SJCRH30 (cell line): ENCODE measurements around the gene ROR1. TPM values are rescaled to one million over a fixed set of nuclear protein-coding genes. Genes with fewer than 3 reads are reported as not detected.

Source experiments
- DNase-seq, 2 experiments: peaks; one replicate each; pipeline ENCODE4 v3.0.0-alpha.2; 2015 to 2020
- H3K27ac ChIP-seq: fragments of 250-450 bp; sonication (Bioruptor Pico); 2 replicates; pipeline ENCODE4 v1.5.1; 2020; ENCODE audit warnings: mild to moderate bottlenecking, moderate library complexity
- H3K27me3 ChIP-seq: fragments of 250-450 bp; sonication (Bioruptor Pico); 2 replicates; pipeline ENCODE4 v1.5.1; 2020; ENCODE audit warnings: mild to moderate bottlenecking, moderate library complexity
- H3K36me3 ChIP-seq: fragments of 250-450 bp; sonication (Bioruptor Pico); 2 replicates; pipeline ENCODE4 v1.5.1; 2020; ENCODE audit warnings: mild to moderate bottlenecking, moderate library complexity
- H3K4me1 ChIP-seq: fragments of 250-450 bp; sonication (Bioruptor Pico); 2 replicates; pipeline ENCODE4 v1.5.1; 2020; ENCODE audit warnings: mild to moderate bottlenecking, moderate library complexity
- H3K4me3 ChIP-seq: fragments of 250-450 bp; sonication (Bioruptor Pico); 2 replicates; pipeline ENCODE4 v1.5.1; 2020; ENCODE audit warnings: mild to moderate bottlenecking, moderate library complexity
- H3K9me3 ChIP-seq: fragments of 250-450 bp; sonication (Bioruptor Pico); replicated peaks from 2 replicates; pipeline ENCODE4 v1.5.1; 2020; ENCODE audit warnings: mild to moderate bottlenecking, moderate library complexity
- total RNA-seq: library from RNA; depleted of rRNA; stranded (reverse); fragments of >200 nt; shearing (Covaris generic); gene quantifications from 2 replicates; pipeline ENCODE4 v1.2.3, GENCODE V29; 2014

Gene ROR1
- total RNA-seq, 1 experiment from 2014 or later = 5.5 TPM

GRCh38 chr1:64121766-64122385, 348.1 kb downstream of the ROR1 start:
- Histone ChIP-seq H3K4me1 (no peaks in the 10 kb centered on the region), H3K27me3 (no peaks in the 10 kb centered on the region), H3K27ac (no peak overlapping the region), H3K9me3 (no peaks in the 10 kb centered on the region), H3K36me3 (no peaks in the 10 kb centered on the region), H3K4me3 (no peak overlapping the region)
- DNase-seq = no peak

- no peak overlapping the region for H3K4me3 ChIP-seq
- H3K4me1 ChIP-seq = no peaks in the 10 kb centered on the region
- DNase-seq = no peak
- H3K36me3 ChIP-seq = no peaks in the 10 kb centered on the region
- no peaks in the 10 kb centered on the region for H3K27me3 ChIP-seq
- no peak overlapping the region for H3K27ac ChIP-seq
- H3K9me3 ChIP-seq = no peaks in the 10 kb centered on the region
Observed at GRCh38 chr1:64122588-64122987, 348.8 kb downstream of the ROR1 start.

GRCh38 chr1:64124704-64125440, 351.1 kb downstream of the ROR1 start:
- no peak for DNase-seq
- no peak overlapping the region for H3K27ac ChIP-seq
- no peaks in the 10 kb centered on the region for H3K4me1 ChIP-seq
- no peaks in the 10 kb centered on the region for H3K27me3 ChIP-seq
- no peaks in the 10 kb centered on the region for H3K9me3 ChIP-seq
- H3K4me3 ChIP-seq = no peak overlapping the region
- no peaks in the 10 kb centered on the region for H3K36me3 ChIP-seq

GRCh38 chr1:64126581-64126980, 352.8 kb downstream of the ROR1 start:
- H3K4me1 ChIP-seq = no peaks in the 10 kb centered on the region
- DNase-seq = no peak
- no peaks in the 10 kb centered on the region for H3K36me3 ChIP-seq
- H3K27me3 ChIP-seq = no peaks in the 10 kb centered on the region
- no peaks in the 10 kb centered on the region for H3K9me3 ChIP-seq
- H3K4me3 ChIP-seq = no peak overlapping the region
- no peak overlapping the region for H3K27ac ChIP-seq

- Histone ChIP-seq H3K4me3 (no peak overlapping the region), H3K4me1 (no peaks in the 10 kb centered on the region), H3K27me3 (no peaks in the 10 kb centered on the region), H3K27ac (no peak overlapping the region), H3K9me3 (no peaks in the 10 kb centered on the region), H3K36me3 (no peaks in the 10 kb centered on the region)
- DNase-seq = no peak
Observed at GRCh38 chr1:64127297-64127696, 353.5 kb downstream of the ROR1 start.

- Histone ChIP-seq H3K27ac (no peak overlapping the region), H3K4me1 (no peaks in the 10 kb centered on the region), H3K9me3 (no peaks in the 10 kb centered on the region), H3K36me3 (no peaks in the 10 kb centered on the region), H3K27me3 (no peaks in the 10 kb centered on the region), H3K4me3 (no peak overlapping the region)
- no peak for DNase-seq
Observed at GRCh38 chr1:64129701-64130100, 355.9 kb downstream of the ROR1 start.

GRCh38 chr1:64131155-64131554, 357.3 kb downstream of the ROR1 start:
- H3K27me3 ChIP-seq = no peaks in the 10 kb centered on the region
- no peak overlapping the region for H3K4me3 ChIP-seq

GRCh38 chr1:64133036-64133435, 359.2 kb downstream of the ROR1 start:
- peaks cover 4% of the 10 kb centered on the region; the same call in 1 of the 2 replicates for H3K4me1 ChIP-seq
- H3K27ac ChIP-seq = no peak overlapping the region
- no peaks in the 10 kb centered on the region for H3K36me3 ChIP-seq
- no peak overlapping the region for H3K4me3 ChIP-seq
- DNase-seq = peak; percentile 6 to 18
- H3K9me3 ChIP-seq = no peaks in the 10 kb centered on the region
- no peaks in the 10 kb centered on the region for H3K27me3 ChIP-seq

More at GRCh38 chr1:64131155-64131554, 357.3 kb downstream of the ROR1 start:
- no peaks in the 10 kb centered on the region for H3K9me3 ChIP-seq
- DNase-seq = no peak
- H3K4me1 ChIP-seq = no peaks in the 10 kb centered on the region
- no peaks in the 10 kb centered on the region for H3K36me3 ChIP-seq
- no peak overlapping the region for H3K27ac ChIP-seq

GRCh38 chr1:64135462-64136223, 361.8 kb downstream of the ROR1 start:
- Histone ChIP-seq H3K36me3 (no peaks in the 10 kb centered on the region), H3K9me3 (no peaks in the 10 kb centered on the region), H3K4me1 (peaks cover 4% of the 10 kb centered on the region; the same call in 1 of the 2 replicates), H3K27me3 (no peaks in the 10 kb centered on the region), H3K27ac (no peak overlapping the region), H3K4me3 (no peak overlapping the region)
- DNase-seq = no peak

GRCh38 chr1:64136296-64136695, 362.5 kb downstream of the ROR1 start:
- Histone ChIP-seq H3K4me1 (peaks cover 4% of the 10 kb centered on the region; the same call in 1 of the 2 replicates), H3K27me3 (no peaks in the 10 kb centered on the region), H3K9me3 (no peaks in the 10 kb centered on the region), H3K4me3 (no peak overlapping the region), H3K36me3 (no peaks in the 10 kb centered on the region), H3K27ac (no peak overlapping the region)
- DNase-seq = no peak

GRCh38 chr1:64136752-64137411, 363.1 kb downstream of the ROR1 start:
- no peaks in the 10 kb centered on the region for H3K36me3 ChIP-seq
- peak; percentile 64 to 90 for DNase-seq
- H3K4me1 ChIP-seq = peaks cover 4% of the 10 kb centered on the region; the same call in 1 of the 2 replicates
- H3K4me3 ChIP-seq = no peak overlapping the region
- no peak overlapping the region for H3K27ac ChIP-seq
- no peaks in the 10 kb centered on the region for H3K27me3 ChIP-seq
- no peaks in the 10 kb centered on the region for H3K9me3 ChIP-seq

GRCh38 chr1:64137412-64137803, 363.6 kb downstream of the ROR1 start:
- Histone ChIP-seq H3K36me3 (no peaks in the 10 kb centered on the region), H3K4me3 (no peak overlapping the region), H3K4me1 (peaks cover 4% of the 10 kb centered on the region; the same call in 1 of the 2 replicates), H3K27me3 (no peaks in the 10 kb centered on the region), H3K9me3 (no peaks in the 10 kb centered on the region), H3K27ac (no peak overlapping the region)
- no peak for DNase-seq

GRCh38 chr1:64139877-64140276, 366.1 kb downstream of the ROR1 start:
- no peak for DNase-seq
- no peak overlapping the region for H3K27ac ChIP-seq
- no peaks in the 10 kb centered on the region for H3K9me3 ChIP-seq
- no peaks in the 10 kb centered on the region for H3K27me3 ChIP-seq
- H3K4me3 ChIP-seq = no peak overlapping the region
- H3K4me1 ChIP-seq = peaks cover 4% of the 10 kb centered on the region; the same call in 1 of the 2 replicates
- no peaks in the 10 kb centered on the region for H3K36me3 ChIP-seq

GRCh38 chr1:64140596-64140995, 366.8 kb downstream of the ROR1 start:
- Histone ChIP-seq H3K27me3 (no peaks in the 10 kb centered on the region), H3K4me1 (peaks cover 4% of the 10 kb centered on the region; the same call in 1 of the 2 replicates), H3K4me3 (no peak overlapping the region), H3K27ac (no peak overlapping the region), H3K36me3 (no peaks in the 10 kb centered on the region), H3K9me3 (no peaks in the 10 kb centered on the region)
- DNase-seq = no peak
